GM12891 (cell line): Measurements from ENCODE around the gene ATG13.

Experiments
- PAX5 ChIP-seq: IDR thresholded peaks from 2 replicates; pipeline ENCODE4 v1.6.1; 2011; ENCODE audit warnings: low read length, moderate library complexity, mild to moderate bottlenecking; ENCODE audit not compliant: insufficient read depth, severe bottlenecking
- POLR2A ChIP-seq: IDR thresholded peaks from 2 replicates; pipeline ENCODE4 v1.6.1; 2011; ENCODE audit warnings: low read depth, low read length, control low read depth
- POLR2AphosphoS5 ChIP-seq: IDR thresholded peaks from 2 replicates; pipeline ENCODE4 v1.6.1; 2011; ENCODE audit warnings: low read depth, low read length, control low read depth
- SPI1 ChIP-seq: IDR thresholded peaks from 2 replicates; pipeline ENCODE4 v1.6.1; 2011; ENCODE audit warnings: low read depth, low read length, control low read depth
- TAF1 ChIP-seq: IDR thresholded peaks from 2 replicates; pipeline ENCODE4 v1.6.1; 2011; ENCODE audit warnings: low read depth, low read length, control low read depth

DNA sequence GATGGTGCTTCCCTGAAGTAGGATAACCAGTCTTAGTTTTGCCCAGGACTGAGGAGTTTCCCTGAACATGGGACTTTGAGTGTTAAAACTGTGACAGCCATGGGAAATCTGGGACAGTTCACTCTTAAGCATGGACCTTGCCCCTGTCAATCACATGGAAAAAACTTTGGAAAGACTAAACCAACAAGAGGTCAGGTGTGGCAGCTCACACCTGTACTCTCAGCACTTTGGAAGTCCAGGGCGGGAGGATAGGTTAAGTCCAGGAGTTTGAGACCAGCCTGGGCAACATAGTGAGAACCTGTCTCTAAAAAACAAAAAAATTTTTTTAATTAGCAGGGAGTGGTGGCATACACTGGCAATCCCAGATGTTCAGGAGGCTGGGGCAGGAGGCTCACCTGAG lies 20.2 kb upstream of the ATG13 start:
- TF ChIP-seq POLR2AphosphoS5 (no peak), POLR2A (no peak), TAF1 (no peak), SPI1 (no peak), PAX5 (no peak)
